A673 (cell line): ENCODE data around the gene CA9.

Experiments used
- CTCF ChIP-seq: fragments of 300-800, 200-600 bp; sonication (generic); conservative IDR thresholded peaks from 2 replicates; pipeline ENCODE4 v1.5.1; 2017; ENCODE audit warnings: low read depth, mild to moderate bottlenecking, antibody characterized with exemption, low read length, moderate library complexity, mixed read lengths
- EZH2 ChIP-seq: fragments of 200-600 bp; sonication (generic); IDR thresholded peaks from 2 replicates; pipeline ENCODE4 v1.6.1; 2017; ENCODE audit warnings: borderline replicate concordance, low read depth, mild to moderate bottlenecking, mixed read lengths, antibody characterized with exemption, low read length; ENCODE audit not compliant: poor library complexity, severe bottlenecking

- TF ChIP-seq CTCF (no peak), EZH2 (no peak)
Observed at GRCh38 chr9:35687972-35688557, 14.3 kb downstream of the CA9 start.
